GF-D8 (cell line): ENCODE data around the gene RTF2.
"Not testable (repeated sequence)": the region's sequence is repeated elsewhere in the genome, so short reads cannot be mapped to it uniquely, and the experiment has no call there.

Experiments used
- DNase-seq: peaks from one replicate; lab custom pipeline; 2025; lab: John Stamatoyannopoulos, UW

Gene RTF2

GRCh38 chr20:56488566-56488965, 20.1 kb downstream of the RTF2 start:
- DNase-seq: no peak

- DNase-seq: no peak
Observed at GRCh38 chr20:56501116-56501515, 32.7 kb downstream of the RTF2 start.

GRCh38 chr20:56503916-56504315, 35.5 kb downstream of the RTF2 start:
- no peak for DNase-seq

- no peak for DNase-seq
Observed at GRCh38 chr20:56504373-56505005, 36.1 kb downstream of the RTF2 start.

GRCh38 chr20:56506103-56506502, 37.7 kb downstream of the RTF2 start:
- no peak for DNase-seq

- DNase-seq: no peak
Observed at GRCh38 chr20:56511926-56512325, 43.5 kb downstream of the RTF2 start.

- no peak for DNase-seq
Observed at GRCh38 chr20:56513161-56514150, 45.0 kb downstream of the RTF2 start.

GRCh38 chr20:56516631-56517030, 48.2 kb downstream of the RTF2 start:
- no peak for DNase-seq

GRCh38 chr20:56517211-56517610, 48.8 kb downstream of the RTF2 start:
- DNase-seq: no peak

GRCh38 chr20:56517641-56518040, 49.2 kb downstream of the RTF2 start:
- DNase-seq: no peak

GRCh38 chr20:56518126-56518525, 49.7 kb downstream of the RTF2 start:
- no peak for DNase-seq

- no peak for DNase-seq
Observed at GRCh38 chr20:56518721-56519398, 50.4 kb downstream of the RTF2 start.

GRCh38 chr20:56519551-56519950, 51.1 kb downstream of the RTF2 start:
- no peak for DNase-seq

GRCh38 chr20:56520180-56520579, 51.8 kb downstream of the RTF2 start:
- DNase-seq: no peak

GRCh38 chr20:56520746-56521354, 52.4 kb downstream of the RTF2 start:
- not testable (repeated sequence) for DNase-seq

- DNase-seq: no peak
Observed at GRCh38 chr20:56522311-56522710, 53.9 kb downstream of the RTF2 start.

GRCh38 chr20:56524444-56524843, 56.0 kb downstream of the RTF2 start, which contains the start of gene FAM209A:
TSS of gene FAM209A (plus strand) at chr20:56524744. CDS start at chr20:56524809, 65 bp downstream.
- DNase-seq: not testable (repeated sequence)

- no peak for DNase-seq
Observed at GRCh38 chr20:56527521-56527920, 59.1 kb downstream of the RTF2 start.

GRCh38 chr20:56532946-56533345, 64.5 kb downstream of the RTF2 start, which contains the start of gene FAM209B:
TSS of gene FAM209B (plus strand) at chr20:56533246. CDS start at chr20:56533342, 96 bp downstream.
- not testable (repeated sequence) for DNase-seq

GRCh38 chr20:56537997-56538396, 69.6 kb downstream of the RTF2 start:
- no peak for DNase-seq

- no peak for DNase-seq
Observed at GRCh38 chr20:56540415-56540814, 72.0 kb downstream of the RTF2 start.

GRCh38 chr20:56542489-56543030, 74.1 kb downstream of the RTF2 start:
- no peak for DNase-seq
